Renal cortical epithelial cell (primary cell): Measurements from ENCODE around the gene ACD. TPM values are rescaled to one million over a fixed set of nuclear protein-coding genes. Genes with fewer than 3 reads are reported as not detected.
"Not testable (repeated sequence)": the region's sequence is repeated elsewhere in the genome, so short reads cannot be mapped to it uniquely, and the experiment has no call there.

Experiments
- DNase-seq: peaks from one replicate; pipeline ENCODE4 v3.0.0-alpha.2; 2011; ENCODE audit warnings: low read depth
- total RNA-seq: library from RNA; depleted of rRNA; stranded (reverse); fragments of >200 nt; gene quantifications from 2 replicates; pipeline ENCODE4 v1.2.3, GENCODE V29; 2014

Gene ACD
- 10.0 and 11.3 TPM in 2 replicates for total RNA-seq

- DNase-seq: peak; percentile 74
Measured at GRCh38 chr16:67659675-67660563, at the start of gene ACD. TSS of gene ACD (minus strand) at chr16:67660260. CDS start at chr16:67660220, 40 bp downstream.

- DNase-seq: no peak
Measured at GRCh38 chr16:67709050-67709449, 49.0 kb upstream of the ACD start.

GRCh38 chr16:67708368-67708771 is 48.3 kb upstream of the ACD start:
- DNase-seq: no peak

- no peak for DNase-seq
Measured at GRCh38 chr16:67707790-67708189, 47.7 kb upstream of the ACD start.

GRCh38 chr16:67707210-67707609 is 47.1 kb upstream of the ACD start:
- DNase-seq: no peak

GRCh38 chr16:67704110-67704509 is 44.0 kb upstream of the ACD start:
- DNase-seq: no peak

GRCh38 chr16:67703626-67704025 is 43.6 kb upstream of the ACD start:
- no peak for DNase-seq

- no peak for DNase-seq
Measured at GRCh38 chr16:67702130-67702529, 42.1 kb upstream of the ACD start.

- no peak for DNase-seq
Measured at GRCh38 chr16:67701420-67701819, 41.4 kb upstream of the ACD start.

- no peak for DNase-seq
Measured at GRCh38 chr16:67699265-67699664, 39.2 kb upstream of the ACD start.

- no peak for DNase-seq
Measured at GRCh38 chr16:67697422-67698185, 37.5 kb upstream of the ACD start.

- DNase-seq: no peak
Measured at GRCh38 chr16:67694611-67695010, 34.6 kb upstream of the ACD start.

- not testable (repeated sequence) for DNase-seq
Measured at GRCh38 chr16:67693517-67694285, 33.6 kb upstream of the ACD start.

- DNase-seq: peak; percentile 24
Measured at GRCh38 chr16:67685388-67686112, 25.5 kb upstream of the ACD start.

- DNase-seq: no peak
Measured at GRCh38 chr16:67683767-67684166, 23.7 kb upstream of the ACD start.

GRCh38 chr16:67679935-67680897 is 20.2 kb upstream of the ACD start:
- no peak for DNase-seq

- DNase-seq: no peak
Measured at GRCh38 chr16:67678354-67679023, 18.4 kb upstream of the ACD start.

GRCh38 chr16:67677712-67678111 is 17.7 kb upstream of the ACD start:
- no peak for DNase-seq

GRCh38 chr16:67676939-67677338 is 16.9 kb upstream of the ACD start:
- no peak for DNase-seq

- DNase-seq: no peak
Measured at GRCh38 chr16:67676516-67676915, 16.5 kb upstream of the ACD start.
